Gastroesophageal sphincter (tissue), 3 donors: ENCODE results near the gene TBC1D10A.

ENCODE experiments used
- POLR2A ChIP-seq, 2 donors: fragments of 450-650 bp; IDR thresholded peaks; one replicate each; pipeline ENCODE4 v1.6.1; 2017; ENCODE audit warnings: antibody characterized with exemption in 2 of 2, mild to moderate bottlenecking in 2 of 2, moderate library complexity in 1 of 2
- TF ChIP-seq, protein P1 (sequence below), 4 experiments: fragments of 200-600 bp in 2 of 4; fragments of 450-650 bp in 2 of 4; sonication (generic) in 1 of 4; IDR thresholded peaks; one replicate each; pipeline ENCODE4 v1.5.1; 2017 to 2019; ENCODE audit warnings: antibody characterized with exemption in 4 of 4, mild to moderate bottlenecking in 2 of 4, moderate library complexity in 2 of 4

DNA sequence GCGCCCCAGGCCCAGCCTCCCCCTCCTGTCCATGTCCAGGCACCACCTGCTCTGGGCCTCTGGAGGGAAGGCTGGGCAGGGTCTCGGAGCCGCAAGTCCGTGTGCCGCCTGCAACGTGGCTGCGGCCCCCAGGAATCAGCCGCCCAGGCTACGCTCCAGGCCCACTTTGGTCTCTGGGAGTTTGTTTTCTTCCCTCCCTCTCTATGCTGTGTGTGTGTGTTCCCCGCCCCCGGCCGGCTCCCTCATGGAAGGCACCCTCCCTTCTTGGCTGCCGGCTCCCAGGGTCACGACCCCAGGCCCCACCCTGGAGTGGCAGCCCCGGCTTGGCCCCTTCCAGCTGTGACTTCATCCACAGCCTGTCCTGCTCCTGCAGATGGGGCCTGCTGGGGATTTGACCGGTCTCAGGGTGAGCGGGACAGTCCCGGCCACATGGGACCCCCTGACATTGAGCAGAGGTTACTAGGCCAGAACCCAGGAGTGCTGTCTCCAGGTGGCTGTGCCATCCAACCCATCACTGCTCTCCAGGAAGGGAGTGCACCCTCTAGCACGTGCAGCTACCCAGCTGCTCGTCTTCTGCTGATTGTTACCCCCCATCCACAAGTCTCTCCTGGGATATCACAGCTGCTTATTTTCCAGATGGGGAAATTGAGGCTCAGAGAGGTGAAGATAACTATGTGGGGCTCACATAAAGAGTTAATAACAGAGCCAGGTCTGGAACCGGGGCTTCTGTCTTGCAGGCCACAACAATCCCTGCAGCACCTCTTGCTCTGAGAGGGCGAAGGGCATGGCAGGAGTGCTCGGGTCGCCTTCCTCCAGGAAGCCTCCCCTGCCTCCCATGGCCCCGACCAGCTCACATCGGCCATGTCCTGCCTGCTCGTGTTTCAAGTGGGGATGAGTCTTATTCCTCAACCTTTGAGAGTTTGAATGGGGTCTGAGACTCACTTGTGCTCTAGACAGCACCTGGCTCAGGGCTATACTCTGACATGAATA lies 77.4 kb downstream of the TBC1D10A start:
- TF ChIP-seq, protein P1, sequence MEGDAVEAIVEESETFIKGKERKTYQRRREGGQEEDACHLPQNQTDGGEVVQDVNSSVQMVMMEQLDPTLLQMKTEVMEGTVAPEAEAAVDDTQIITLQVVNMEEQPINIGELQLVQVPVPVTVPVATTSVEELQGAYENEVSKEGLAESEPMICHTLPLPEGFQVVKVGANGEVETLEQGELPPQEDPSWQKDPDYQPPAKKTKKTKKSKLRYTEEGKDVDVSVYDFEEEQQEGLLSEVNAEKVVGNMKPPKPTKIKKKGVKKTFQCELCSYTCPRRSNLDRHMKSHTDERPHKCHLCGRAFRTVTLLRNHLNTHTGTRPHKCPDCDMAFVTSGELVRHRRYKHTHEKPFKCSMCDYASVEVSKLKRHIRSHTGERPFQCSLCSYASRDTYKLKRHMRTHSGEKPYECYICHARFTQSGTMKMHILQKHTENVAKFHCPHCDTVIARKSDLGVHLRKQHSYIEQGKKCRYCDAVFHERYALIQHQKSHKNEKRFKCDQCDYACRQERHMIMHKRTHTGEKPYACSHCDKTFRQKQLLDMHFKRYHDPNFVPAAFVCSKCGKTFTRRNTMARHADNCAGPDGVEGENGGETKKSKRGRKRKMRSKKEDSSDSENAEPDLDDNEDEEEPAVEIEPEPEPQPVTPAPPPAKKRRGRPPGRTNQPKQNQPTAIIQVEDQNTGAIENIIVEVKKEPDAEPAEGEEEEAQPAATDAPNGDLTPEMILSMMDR (IDR thresholded peaks at IDR 0.05) = no peak
- TF ChIP-seq POLR2A (IDR thresholded peaks at IDR 0.05) = no peak
